Measurements from ENCODE around the gene PXMP4.

DNA sequence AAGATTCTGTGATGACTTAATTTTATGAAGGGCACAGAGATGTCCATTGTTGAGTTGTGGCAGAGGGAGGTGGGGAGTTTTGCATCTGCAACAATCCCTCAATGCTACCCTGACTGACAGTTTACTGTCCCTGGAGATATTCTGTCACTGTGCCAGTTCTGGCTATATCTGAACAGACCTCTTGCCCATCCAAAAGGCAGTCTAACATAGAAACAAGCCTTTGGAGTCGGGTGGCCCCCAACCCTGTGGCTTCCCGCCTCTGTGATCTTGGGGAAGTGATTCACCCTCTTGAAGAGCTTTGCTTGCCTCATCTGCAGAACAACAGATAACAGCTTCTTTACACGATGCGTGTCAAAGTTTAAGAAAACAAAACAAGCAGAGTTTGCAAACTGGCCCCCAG is 30.1 kb downstream of the PXMP4 start:
- TF ChIP-seq, protein P1, sequence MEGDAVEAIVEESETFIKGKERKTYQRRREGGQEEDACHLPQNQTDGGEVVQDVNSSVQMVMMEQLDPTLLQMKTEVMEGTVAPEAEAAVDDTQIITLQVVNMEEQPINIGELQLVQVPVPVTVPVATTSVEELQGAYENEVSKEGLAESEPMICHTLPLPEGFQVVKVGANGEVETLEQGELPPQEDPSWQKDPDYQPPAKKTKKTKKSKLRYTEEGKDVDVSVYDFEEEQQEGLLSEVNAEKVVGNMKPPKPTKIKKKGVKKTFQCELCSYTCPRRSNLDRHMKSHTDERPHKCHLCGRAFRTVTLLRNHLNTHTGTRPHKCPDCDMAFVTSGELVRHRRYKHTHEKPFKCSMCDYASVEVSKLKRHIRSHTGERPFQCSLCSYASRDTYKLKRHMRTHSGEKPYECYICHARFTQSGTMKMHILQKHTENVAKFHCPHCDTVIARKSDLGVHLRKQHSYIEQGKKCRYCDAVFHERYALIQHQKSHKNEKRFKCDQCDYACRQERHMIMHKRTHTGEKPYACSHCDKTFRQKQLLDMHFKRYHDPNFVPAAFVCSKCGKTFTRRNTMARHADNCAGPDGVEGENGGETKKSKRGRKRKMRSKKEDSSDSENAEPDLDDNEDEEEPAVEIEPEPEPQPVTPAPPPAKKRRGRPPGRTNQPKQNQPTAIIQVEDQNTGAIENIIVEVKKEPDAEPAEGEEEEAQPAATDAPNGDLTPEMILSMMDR (IDR thresholded peaks at IDR 0.05; ENCODE audit: poor library complexity, severe bottlenecking), result no peak
- TF ChIP-seq EZH2 (IDR thresholded peaks at IDR 0.05; ENCODE audit: borderline replicate concordance, insufficient read depth, low read length, poor library complexity, severe bottlenecking), result no peak
- no peak for TF ChIP-seq POLR2AphosphoS5 (IDR thresholded peaks at IDR 0.05)
- TF ChIP-seq, protein P2, sequence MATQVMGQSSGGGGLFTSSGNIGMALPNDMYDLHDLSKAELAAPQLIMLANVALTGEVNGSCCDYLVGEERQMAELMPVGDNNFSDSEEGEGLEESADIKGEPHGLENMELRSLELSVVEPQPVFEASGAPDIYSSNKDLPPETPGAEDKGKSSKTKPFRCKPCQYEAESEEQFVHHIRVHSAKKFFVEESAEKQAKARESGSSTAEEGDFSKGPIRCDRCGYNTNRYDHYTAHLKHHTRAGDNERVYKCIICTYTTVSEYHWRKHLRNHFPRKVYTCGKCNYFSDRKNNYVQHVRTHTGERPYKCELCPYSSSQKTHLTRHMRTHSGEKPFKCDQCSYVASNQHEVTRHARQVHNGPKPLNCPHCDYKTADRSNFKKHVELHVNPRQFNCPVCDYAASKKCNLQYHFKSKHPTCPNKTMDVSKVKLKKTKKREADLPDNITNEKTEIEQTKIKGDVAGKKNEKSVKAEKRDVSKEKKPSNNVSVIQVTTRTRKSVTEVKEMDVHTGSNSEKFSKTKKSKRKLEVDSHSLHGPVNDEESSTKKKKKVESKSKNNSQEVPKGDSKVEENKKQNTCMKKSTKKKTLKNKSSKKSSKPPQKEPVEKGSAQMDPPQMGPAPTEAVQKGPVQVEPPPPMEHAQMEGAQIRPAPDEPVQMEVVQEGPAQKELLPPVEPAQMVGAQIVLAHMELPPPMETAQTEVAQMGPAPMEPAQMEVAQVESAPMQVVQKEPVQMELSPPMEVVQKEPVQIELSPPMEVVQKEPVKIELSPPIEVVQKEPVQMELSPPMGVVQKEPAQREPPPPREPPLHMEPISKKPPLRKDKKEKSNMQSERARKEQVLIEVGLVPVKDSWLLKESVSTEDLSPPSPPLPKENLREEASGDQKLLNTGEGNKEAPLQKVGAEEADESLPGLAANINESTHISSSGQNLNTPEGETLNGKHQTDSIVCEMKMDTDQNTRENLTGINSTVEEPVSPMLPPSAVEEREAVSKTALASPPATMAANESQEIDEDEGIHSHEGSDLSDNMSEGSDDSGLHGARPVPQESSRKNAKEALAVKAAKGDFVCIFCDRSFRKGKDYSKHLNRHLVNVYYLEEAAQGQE (IDR thresholded peaks at IDR 0.05; ENCODE audit: borderline replicate concordance), result no peak
- TF ChIP-seq EP300 (conservative IDR thresholded peaks at IDR 0.05; ENCODE audit: poor library complexity, severe bottlenecking), result no peak

Data from neural cell (in vitro differentiated cells).